ENCODE results near the gene PRKAR2B.

The PRKAR2B gene

DNA sequence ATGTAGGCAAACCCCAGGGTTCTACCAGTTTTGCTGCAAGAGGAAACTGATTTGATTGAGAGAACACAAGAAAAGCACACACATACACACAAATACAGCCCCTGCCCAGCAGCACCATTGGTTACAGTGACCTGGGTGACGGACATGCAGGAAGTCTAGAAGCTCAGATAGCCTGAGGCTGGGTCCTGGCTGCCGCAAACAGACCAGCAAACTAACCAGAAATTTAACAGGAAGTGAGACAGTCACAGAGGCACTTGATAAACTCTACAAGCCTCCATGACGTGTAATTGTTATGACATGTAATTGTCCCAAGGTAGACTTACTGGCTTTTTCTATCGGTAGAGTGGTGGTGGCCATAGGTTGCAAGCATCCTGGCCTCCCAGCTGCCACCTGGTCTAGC, 58.9 kb downstream of the PRKAR2B start:
- peaks cover 0 to 9% (median 2%) of the 10 kb centered on the region in 4 experiments for H3K4me1 ChIP-seq (ENCODE audit: control extremely low read depth in 1 of 4, control insufficient read depth in 4 of 4, insufficient read depth in 4 of 4, low read length in 3 of 4)
- 20% methylated on average over 4 of the region's 4 CpGs for WGBS (ENCODE audit: insufficient coverage)
- no peaks in the 10 kb centered on the region for H3K27me3 ChIP-seq (replicated peaks in 2 of 5; ENCODE audit: control insufficient read depth in 4 of 5, insufficient read depth in 5 of 5, low read length in 4 of 5)
- ChIA-PET CTCF (interaction anchor here (0.6 to 1.0 kb wide), 2 partner anchors 13 to 1027 kb away, joined by 3 to 5 read pairs; partner anchors contain the start of gene LAMB4), POLR2A (no interaction called here)
- no peaks in the 10 kb centered on the region for H3K36me3 ChIP-seq (ENCODE audit: control insufficient read depth in 4 of 4, insufficient read depth in 4 of 4, low read length in 3 of 4)
- H3K27ac ChIP-seq (ENCODE audit: insufficient read depth in 1 of 2, low read depth in 1 of 2, low read length in 2 of 2, poor library complexity in 1 of 2, severe bottlenecking in 2 of 2), result peak overlapping the region in 1 of 2 experiments; percentile 11
- DNase-seq, result peak; percentile 74 to 94 (median 89)
- peak overlapping the region in 3 of 7 experiments; percentile 1 to 35 (median 22) for H3K4me3 ChIP-seq (ENCODE audit: control insufficient read depth in 1 of 7, extremely low read depth in 1 of 7, insufficient read depth in 4 of 7, low read depth in 2 of 7, low read length in 6 of 7)
- H3K9me3 ChIP-seq (ENCODE audit: control extremely low read depth in 1 of 5, control insufficient read depth in 4 of 5, insufficient read depth in 2 of 5, low read depth in 1 of 5, low read length in 4 of 5), result peaks cover 0 to 11% (median 0%) of the 10 kb centered on the region in 5 experiments

DNA sequence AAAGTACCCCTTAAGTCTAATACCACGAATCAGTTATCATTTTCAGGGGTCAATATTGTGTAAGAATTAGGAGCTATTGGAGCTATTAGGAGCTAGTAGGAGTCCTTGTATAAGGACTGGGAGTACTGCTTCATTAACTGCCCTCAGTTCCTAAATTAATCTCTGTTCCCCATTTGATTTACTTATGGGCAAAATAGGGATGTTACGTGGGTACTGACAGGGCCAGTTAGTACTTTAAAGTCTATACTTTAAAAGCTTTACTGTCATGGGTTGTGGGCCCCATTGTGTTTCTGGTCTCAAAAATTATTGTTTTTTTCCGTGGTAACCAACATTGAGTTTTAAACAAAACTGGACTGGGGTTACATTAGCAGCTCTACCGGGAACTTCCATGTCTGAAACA, 60.3 kb downstream of the PRKAR2B start:
- ChIA-PET CTCF (interaction anchor here (1.4 to 2.0 kb wide), 3 partner anchors 17 to 45 kb away, joined by 3 to 5 read pairs (median 4); no protein-coding TSS in a partner anchor), POLR2A (no interaction called here)
- H3K27me3 ChIP-seq (replicated peaks in 2 of 5; ENCODE audit: control insufficient read depth in 4 of 5, insufficient read depth in 5 of 5, low read length in 4 of 5), result no peaks in the 10 kb centered on the region
- WGBS (ENCODE audit: insufficient coverage), result 100% methylated on average over 2 of the region's 4 CpGs
- H3K4me1 ChIP-seq (ENCODE audit: control extremely low read depth in 1 of 4, control insufficient read depth in 4 of 4, insufficient read depth in 4 of 4, low read length in 3 of 4), result peaks cover 0 to 9% (median 2%) of the 10 kb centered on the region in 4 experiments
- H3K36me3 ChIP-seq (ENCODE audit: control insufficient read depth in 4 of 4, insufficient read depth in 4 of 4, low read length in 3 of 4), result no peaks in the 10 kb centered on the region
- peak in 1 of 3 donors; percentile 25 for DNase-seq
- H3K9me3 ChIP-seq (ENCODE audit: control extremely low read depth in 1 of 5, control insufficient read depth in 4 of 5, insufficient read depth in 2 of 5, low read depth in 1 of 5, low read length in 4 of 5), result peaks cover 0 to 5% (median 0%) of the 10 kb centered on the region in 5 experiments
- H3K4me3 ChIP-seq (ENCODE audit: control insufficient read depth in 1 of 7, extremely low read depth in 1 of 7, insufficient read depth in 4 of 7, low read depth in 2 of 7, low read length in 6 of 7), result no peak overlapping the region
- no peak overlapping the region for H3K27ac ChIP-seq (ENCODE audit: insufficient read depth in 1 of 2, low read depth in 1 of 2, low read length in 2 of 2, poor library complexity in 1 of 2, severe bottlenecking in 2 of 2)

- H3K9me3 ChIP-seq (ENCODE audit: control extremely low read depth in 1 of 5, control insufficient read depth in 4 of 5, insufficient read depth in 2 of 5, low read depth in 1 of 5, low read length in 4 of 5), result no peaks in the 10 kb centered on the region
- ChIA-PET POLR2A (no interaction called here), CTCF (interaction anchor here (1.9 to 2.0 kb wide), 2 partner anchors 16 to 25 kb away, joined by 4 to 5 read pairs; no protein-coding TSS in a partner anchor)
- no peak overlapping the region for H3K27ac ChIP-seq (ENCODE audit: insufficient read depth in 1 of 2, low read depth in 1 of 2, low read length in 2 of 2, poor library complexity in 1 of 2, severe bottlenecking in 2 of 2)
- no peaks in the 10 kb centered on the region for H3K36me3 ChIP-seq (ENCODE audit: control insufficient read depth in 4 of 4, insufficient read depth in 4 of 4, low read length in 3 of 4)
- no peak for DNase-seq
- H3K27me3 ChIP-seq (replicated peaks in 2 of 5; ENCODE audit: control insufficient read depth in 4 of 5, insufficient read depth in 5 of 5, low read length in 4 of 5), result no peaks in the 10 kb centered on the region
- 98% methylated on average over 4 of the region's 4 CpGs for WGBS (ENCODE audit: insufficient coverage)
- peaks cover 0 to 9% (median 2%) of the 10 kb centered on the region in 4 experiments for H3K4me1 ChIP-seq (ENCODE audit: control extremely low read depth in 1 of 4, control insufficient read depth in 4 of 4, insufficient read depth in 4 of 4, low read length in 3 of 4)
- no peak overlapping the region for H3K4me3 ChIP-seq (ENCODE audit: control insufficient read depth in 1 of 7, extremely low read depth in 1 of 7, insufficient read depth in 4 of 7, low read depth in 2 of 7, low read length in 6 of 7)
Measured at GRCh38 chr7:107105591-107106245, 61.2 kb downstream of the PRKAR2B start.

GRCh38 chr7:107108793-107109371, 64.4 kb downstream of the PRKAR2B start:
- Histone ChIP-seq H3K27me3 (replicated peaks in 2 of 5; ENCODE audit: control insufficient read depth in 4 of 5, insufficient read depth in 5 of 5, low read length in 4 of 5) (no peaks in the 10 kb centered on the region), H3K4me1 (ENCODE audit: control extremely low read depth in 1 of 4, control insufficient read depth in 4 of 4, insufficient read depth in 4 of 4, low read length in 3 of 4) (peaks cover 0 to 3% (median 0%) of the 10 kb centered on the region in 4 experiments), H3K27ac (ENCODE audit: insufficient read depth in 1 of 2, low read depth in 1 of 2, low read length in 2 of 2, poor library complexity in 1 of 2, severe bottlenecking in 2 of 2) (no peak overlapping the region), H3K4me3 (ENCODE audit: control insufficient read depth in 1 of 7, extremely low read depth in 1 of 7, insufficient read depth in 4 of 7, low read depth in 2 of 7, low read length in 6 of 7) (no peak overlapping the region), H3K9me3 (ENCODE audit: control extremely low read depth in 1 of 5, control insufficient read depth in 4 of 5, insufficient read depth in 2 of 5, low read depth in 1 of 5, low read length in 4 of 5) (no peaks in the 10 kb centered on the region), H3K36me3 (ENCODE audit: control insufficient read depth in 4 of 4, insufficient read depth in 4 of 4, low read length in 3 of 4) (no peaks in the 10 kb centered on the region)
- DNase-seq, result no peak
- POLR2A ChIA-PET, result interaction anchor here (0.5 kb wide), 1 partner anchor 426 kb away, joined by 3 read pairs; no protein-coding TSS in a partner anchor
- CTCF ChIA-PET, result no interaction called here

DNA sequence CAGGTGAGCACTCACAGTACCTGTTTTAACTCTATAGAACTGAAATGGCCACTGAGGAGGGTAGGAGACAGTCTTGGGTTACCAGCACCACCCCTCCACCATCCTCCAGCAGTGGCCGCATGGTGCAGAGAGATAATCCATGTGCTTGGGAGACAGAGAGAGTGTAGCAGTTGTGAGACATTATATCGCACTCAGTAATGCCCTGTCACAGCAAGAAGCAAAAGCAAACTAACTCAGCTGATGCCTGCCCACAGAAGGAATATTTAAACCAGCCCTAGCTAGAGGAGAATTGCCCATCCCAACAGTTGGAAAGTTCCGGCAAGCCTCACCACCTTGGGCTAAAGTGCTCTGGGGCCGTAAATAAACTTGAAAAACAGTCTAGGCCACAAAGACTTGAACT, 65.5 kb downstream of the PRKAR2B start:
- CTCF ChIA-PET, result interaction anchor here (1.2 kb wide), 1 partner anchor 21 kb away, joined by 3 read pairs; no protein-coding TSS in a partner anchor
- Histone ChIP-seq H3K36me3 (ENCODE audit: control insufficient read depth in 4 of 4, insufficient read depth in 4 of 4, low read length in 3 of 4) (no peaks in the 10 kb centered on the region), H3K27ac (ENCODE audit: insufficient read depth in 1 of 2, low read depth in 1 of 2, low read length in 2 of 2, poor library complexity in 1 of 2, severe bottlenecking in 2 of 2) (no peak overlapping the region), H3K9me3 (ENCODE audit: control extremely low read depth in 1 of 5, control insufficient read depth in 4 of 5, insufficient read depth in 2 of 5, low read depth in 1 of 5, low read length in 4 of 5) (no peaks in the 10 kb centered on the region), H3K4me3 (ENCODE audit: control insufficient read depth in 1 of 7, extremely low read depth in 1 of 7, insufficient read depth in 4 of 7, low read depth in 2 of 7, low read length in 6 of 7) (no peak overlapping the region), H3K4me1 (ENCODE audit: control extremely low read depth in 1 of 4, control insufficient read depth in 4 of 4, insufficient read depth in 4 of 4, low read length in 3 of 4) (no peaks in the 10 kb centered on the region), H3K27me3 (replicated peaks in 2 of 5; ENCODE audit: control insufficient read depth in 4 of 5, insufficient read depth in 5 of 5, low read length in 4 of 5) (no peaks in the 10 kb centered on the region)
- whole genome bisulfite sequencing (ENCODE audit: insufficient coverage), result 96% methylated on average over 3 of the region's 4 CpGs
- POLR2A ChIA-PET, result no interaction called here
- DNase-seq, result peak in 1 of 3 donors; percentile 14

GRCh38 chr7:107111196-107111595, 66.7 kb downstream of the PRKAR2B start:
- DNase-seq, result no peak
- ChIA-PET CTCF (interaction anchor here (0.6 to 1.6 kb wide), 4 partner anchors 9 to 344 kb away, joined by 3 to 4 read pairs (median 4); no protein-coding TSS in a partner anchor), POLR2A (no interaction called here)
- Histone ChIP-seq H3K9me3 (ENCODE audit: control extremely low read depth in 1 of 5, control insufficient read depth in 4 of 5, insufficient read depth in 2 of 5, low read depth in 1 of 5, low read length in 4 of 5) (no peaks in the 10 kb centered on the region), H3K4me1 (ENCODE audit: control extremely low read depth in 1 of 4, control insufficient read depth in 4 of 4, insufficient read depth in 4 of 4, low read length in 3 of 4) (no peaks in the 10 kb centered on the region), H3K27me3 (replicated peaks in 2 of 5; ENCODE audit: control insufficient read depth in 4 of 5, insufficient read depth in 5 of 5, low read length in 4 of 5) (no peaks in the 10 kb centered on the region), H3K4me3 (ENCODE audit: control insufficient read depth in 1 of 7, extremely low read depth in 1 of 7, insufficient read depth in 4 of 7, low read depth in 2 of 7, low read length in 6 of 7) (no peak overlapping the region), H3K36me3 (ENCODE audit: control insufficient read depth in 4 of 4, insufficient read depth in 4 of 4, low read length in 3 of 4) (no peaks in the 10 kb centered on the region), H3K27ac (ENCODE audit: insufficient read depth in 1 of 2, low read depth in 1 of 2, low read length in 2 of 2, poor library complexity in 1 of 2, severe bottlenecking in 2 of 2) (no peak overlapping the region)
- 100% methylated on average over 1 of the region's 1 CpG for WGBS (ENCODE audit: insufficient coverage)

DNA sequence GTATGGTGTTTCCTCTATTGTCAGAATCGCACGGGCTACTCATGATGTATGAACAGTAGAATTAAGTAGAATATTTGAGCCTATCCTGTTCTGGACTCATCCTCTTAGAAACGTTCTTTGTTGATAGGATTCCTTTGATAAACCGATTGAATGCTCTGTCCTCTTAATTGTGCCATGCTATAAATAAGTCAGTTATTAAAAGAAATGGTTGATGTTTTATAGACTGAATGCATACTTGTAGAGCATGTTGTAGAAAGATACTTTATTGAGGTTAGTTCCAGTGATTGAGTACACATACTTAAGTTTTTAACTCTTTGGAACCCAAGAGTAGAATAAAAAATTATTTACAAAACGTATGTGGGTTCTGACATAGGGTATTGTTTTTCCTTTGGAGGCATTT, 69.4 kb downstream of the PRKAR2B start:
- H3K36me3 ChIP-seq (ENCODE audit: control insufficient read depth in 4 of 4, insufficient read depth in 4 of 4, low read length in 3 of 4), result no peaks in the 10 kb centered on the region
- 94% methylated on average over 4 of the region's 5 CpGs for WGBS (ENCODE audit: insufficient coverage)
- H3K4me3 ChIP-seq (ENCODE audit: control insufficient read depth in 1 of 7, extremely low read depth in 1 of 7, insufficient read depth in 4 of 7, low read depth in 2 of 7, low read length in 6 of 7), result no peak overlapping the region
- no peak overlapping the region for H3K27ac ChIP-seq (ENCODE audit: insufficient read depth in 1 of 2, low read depth in 1 of 2, low read length in 2 of 2, poor library complexity in 1 of 2, severe bottlenecking in 2 of 2)
- ChIA-PET CTCF (no interaction called here), POLR2A (no interaction called here)
- H3K4me1 ChIP-seq (ENCODE audit: control extremely low read depth in 1 of 4, control insufficient read depth in 4 of 4, insufficient read depth in 4 of 4, low read length in 3 of 4), result no peaks in the 10 kb centered on the region
- no peak for DNase-seq
- H3K27me3 ChIP-seq (replicated peaks in 2 of 5; ENCODE audit: control insufficient read depth in 4 of 5, insufficient read depth in 5 of 5, low read length in 4 of 5), result no peaks in the 10 kb centered on the region
- no peaks in the 10 kb centered on the region for H3K9me3 ChIP-seq (ENCODE audit: control extremely low read depth in 1 of 5, control insufficient read depth in 4 of 5, insufficient read depth in 2 of 5, low read depth in 1 of 5, low read length in 4 of 5)
